GM19043 (cell line): ENCODE data around the gene AK5.

Experiments
- ATAC-seq: cut with Tn5 transposase; IDR thresholded peaks from one replicate; pipeline ENCODE4 v1.9.1; 2021; ENCODE audit warnings: low read depth; ENCODE audit not compliant: unreplicated experiment

Gene AK5

GRCh38 chr1:77430966-77431690, 149.3 kb downstream of the AK5 start:
- ATAC-seq, result no peak

GRCh38 chr1:77433934-77434333, 152.1 kb downstream of the AK5 start:
- no peak for ATAC-seq

- ATAC-seq, result no peak
These were observed 153.1 kb downstream of the AK5 start for GRCh38 chr1:77434967-77435366.

GRCh38 chr1:77438236-77438913, 156.6 kb downstream of the AK5 start:
- no peak for ATAC-seq

- no peak for ATAC-seq
These were observed 165.2 kb downstream of the AK5 start for GRCh38 chr1:77446841-77447555.

GRCh38 chr1:77447669-77448068, 165.8 kb downstream of the AK5 start:
- no peak for ATAC-seq

- ATAC-seq, result no peak
These were observed 178.1 kb downstream of the AK5 start for GRCh38 chr1:77459881-77460280.

- ATAC-seq, result no peak
These were observed 179.9 kb downstream of the AK5 start for GRCh38 chr1:77461691-77462090.

GRCh38 chr1:77463216-77463615, 181.4 kb downstream of the AK5 start:
- ATAC-seq, result no peak

GRCh38 chr1:77465139-77465538, 183.3 kb downstream of the AK5 start:
- ATAC-seq, result no peak

GRCh38 chr1:77465922-77466321, 184.1 kb downstream of the AK5 start:
- no peak for ATAC-seq

- ATAC-seq, result no peak
These were observed 185.3 kb downstream of the AK5 start for GRCh38 chr1:77467021-77467595.

GRCh38 chr1:77467741-77468140, 185.9 kb downstream of the AK5 start:
- no peak for ATAC-seq

GRCh38 chr1:77468257-77468948, 186.6 kb downstream of the AK5 start:
- no peak for ATAC-seq

- no peak for ATAC-seq
These were observed 187.3 kb downstream of the AK5 start for GRCh38 chr1:77468949-77469710.

- no peak for ATAC-seq
These were observed 189.9 kb downstream of the AK5 start for GRCh38 chr1:77471691-77472090.

- ATAC-seq, result no peak
These were observed 191.9 kb downstream of the AK5 start for GRCh38 chr1:77473690-77474089.

GRCh38 chr1:77475641-77476040, 193.8 kb downstream of the AK5 start:
- ATAC-seq, result no peak

GRCh38 chr1:77476475-77476874, 194.7 kb downstream of the AK5 start:
- ATAC-seq, result no peak

- no peak for ATAC-seq
These were observed 202.5 kb downstream of the AK5 start for GRCh38 chr1:77484334-77484733.
